Measurements from ENCODE around the gene ARF5. TPM values are rescaled to one million over a fixed set of nuclear protein-coding genes. Genes with fewer than 3 reads are reported as not detected.
A peak's percentile ranks its signal among the peaks of the same experiment; 100 is the strongest.

ARF5 gene
- total RNA-seq, 2 donors from 2014 or later: 72.2 to 91.1 TPM

GRCh38 chr7:127620406-127621233 lies 32.4 kb downstream of the ARF5 start:
- intact Hi-C loops (cut with DNase I): no loop called here
- no peak for ATAC-seq
- no peak for DNase-seq

DNA sequence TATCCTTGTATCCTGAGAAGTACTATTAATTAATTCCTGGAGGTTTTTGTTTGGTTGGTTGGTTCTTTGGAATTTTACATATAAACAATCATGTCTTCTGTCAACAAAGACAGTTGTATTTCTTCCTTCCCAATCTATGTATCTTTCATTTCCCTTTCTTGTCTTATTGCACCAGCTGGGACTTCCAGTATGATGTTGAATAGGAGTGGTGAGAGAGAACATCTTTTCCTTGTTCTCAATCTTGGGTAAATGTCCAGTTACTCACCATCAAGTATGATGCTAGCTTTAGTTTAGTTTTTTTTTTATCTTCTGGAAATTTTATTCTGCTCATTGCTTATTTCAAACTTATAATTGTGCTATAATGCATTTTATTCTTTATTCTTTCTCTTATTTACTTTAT lies 37.1 kb downstream of the ARF5 start:
- DNase-seq (no peak), ATAC-seq (no peak)
- intact Hi-C loops (cut with DNase I): no loop called here

DNA sequence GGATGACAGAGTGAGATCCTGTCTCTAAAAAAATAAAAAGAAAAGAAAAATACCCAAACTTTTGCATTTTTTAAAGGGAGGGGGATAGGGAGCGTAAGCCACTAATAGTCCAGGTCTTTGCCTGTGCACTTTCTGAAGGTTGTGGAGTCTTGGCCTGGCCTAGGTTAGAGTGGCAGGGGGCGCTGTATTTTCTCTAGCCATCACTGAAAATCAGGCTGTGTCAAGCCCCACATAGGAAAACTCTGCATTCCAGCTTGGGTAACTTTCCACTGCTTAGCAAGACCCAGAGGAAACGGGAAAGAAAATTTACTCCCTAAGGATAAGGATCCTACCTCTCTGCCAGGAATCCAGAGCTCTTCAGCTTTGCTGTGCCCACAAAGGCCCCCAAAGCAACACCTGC lies 40.2 kb downstream of the ARF5 start:
- ATAC-seq (no peak), DNase-seq (no peak)
- intact Hi-C loops (cut with DNase I): no loop called here

- intact Hi-C loops (cut with DNase I): no loop called here
- DNase-seq: no peak
- ATAC-seq: peak in 1 of 2 donors; percentile 36
Measured at GRCh38 chr7:127629268-127629854, 41.1 kb downstream of the ARF5 start.

DNA sequence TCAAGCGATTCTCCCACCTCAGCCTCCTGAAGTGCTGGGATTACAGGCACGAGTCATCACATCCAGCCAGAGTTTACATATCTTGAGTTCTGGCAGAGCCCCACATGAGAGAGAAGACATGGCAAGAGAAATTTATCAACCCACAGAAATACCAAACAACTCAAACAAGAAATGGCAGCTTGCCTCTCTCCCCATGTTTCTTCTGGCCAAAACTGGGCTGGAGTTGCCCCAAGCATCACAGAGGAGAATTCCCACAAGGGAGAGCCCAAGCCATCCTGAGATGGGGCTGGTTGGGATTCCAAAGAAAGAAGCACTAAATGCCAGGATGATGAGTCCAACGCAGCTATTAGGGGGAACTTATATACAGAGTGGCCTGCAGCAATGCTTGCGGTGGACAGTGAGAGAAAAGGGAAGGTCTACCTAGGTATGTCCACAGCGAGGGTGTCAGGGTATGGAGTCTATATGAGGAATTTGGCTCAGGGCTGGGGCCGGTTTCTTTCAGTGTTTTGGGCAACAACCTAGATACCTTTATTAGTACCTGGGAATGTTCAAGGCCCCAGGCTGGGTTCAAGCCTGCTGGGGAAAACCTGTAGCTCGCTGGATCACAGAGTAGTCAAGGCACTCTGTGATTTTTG lies 44.2 kb downstream of the ARF5 start:
- ATAC-seq: peak in 1 of 2 donors; percentile 27
- no peak for DNase-seq
- intact Hi-C loops (cut with DNase I): no loop called here

DNA sequence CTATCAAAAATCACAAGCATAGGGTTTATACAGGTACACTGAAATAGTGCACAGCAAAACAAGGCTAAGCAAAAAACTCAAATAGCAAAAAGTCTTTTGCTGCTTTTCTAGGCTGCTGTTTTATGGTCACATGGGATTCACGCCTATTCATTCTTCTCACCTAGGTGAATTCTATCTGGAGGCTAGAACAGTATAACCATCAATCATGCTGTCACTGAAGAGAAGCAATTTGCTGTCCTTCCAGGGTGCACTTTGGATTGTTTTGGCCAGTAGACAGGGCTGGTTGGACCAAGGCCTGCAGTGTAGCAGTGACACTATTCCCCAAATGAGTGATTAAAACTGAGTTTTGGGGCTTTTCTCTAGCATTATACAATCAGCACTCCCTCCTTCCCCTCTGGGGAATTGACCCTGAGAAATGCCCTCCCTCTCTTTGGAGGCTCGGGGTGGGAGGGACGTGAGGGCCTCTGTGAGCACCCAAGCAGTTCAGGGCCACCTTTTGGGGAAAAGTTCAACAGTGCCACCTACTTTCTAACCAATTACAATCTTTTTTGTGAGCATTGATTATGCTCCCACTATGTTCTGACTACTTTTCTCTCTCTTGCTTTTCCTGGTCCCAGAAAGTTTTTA lies 47.6 kb downstream of the ARF5 start:
- intact Hi-C loops (cut with DNase I): no loop called here
- ATAC-seq: no peak
- DNase-seq: no peak

GRCh38 chr7:127638197-127638596 lies 50.0 kb downstream of the ARF5 start:
- intact Hi-C loops (cut with DNase I): no loop called here
- DNase-seq: no peak
- ATAC-seq: no peak

Other genes starting within 250 kb of the ARF5 start
- gene ZNF800, start 195.7 kb upstream of the ARF5 start, total RNA-seq: 10 to 100 TPM; 22.2 to 26.0 TPM
- gene GCC1, start 2.8 kb upstream of the ARF5 start, total RNA-seq: 1 to 10 TPM; 7.9 to 9.0 TPM
- gene FSCN3, start 5.3 kb downstream of the ARF5 start, total RNA-seq: under 1 TPM in 1 of 2 donors, not detected in 1; 0.99 TPM
- gene PAX4, start 29.7 kb downstream of the ARF5 start, total RNA-seq: not detected
- gene SND1, start 63.8 kb downstream of the ARF5 start, total RNA-seq: 100 to 1,000 TPM in 1 of 2 donors, 10 to 100 TPM in 1; 91.8 to 111 TPM

Measured in left cardiac atrium (tissue), 4 donors.